HG03135 (cell line): ENCODE data around the gene CDHR1.

ENCODE experiments used
- ATAC-seq: cut with Tn5 transposase; IDR thresholded peaks from one replicate; pipeline ENCODE4 v1.9.1; 2021; ENCODE audit warnings: mild to moderate bottlenecking, moderate library complexity; ENCODE audit not compliant: unreplicated experiment

CDHR1 gene

GRCh38 chr10:84224411-84225028 lies 30.2 kb downstream of the CDHR1 start:
- no peak for ATAC-seq

GRCh38 chr10:84225427-84226173 lies 31.3 kb downstream of the CDHR1 start, which contains the start of gene LRIT2:
TSS of gene LRIT2 (minus strand) at chr10:84225544. CDS start at chr10:84225520, 24 bp downstream.
- ATAC-seq = no peak

GRCh38 chr10:84226616-84227015 lies 32.3 kb downstream of the CDHR1 start:
- ATAC-seq = no peak

- no peak for ATAC-seq
Measured at GRCh38 chr10:84227810-84228209, 33.5 kb downstream of the CDHR1 start.

GRCh38 chr10:84230359-84230758 lies 36.0 kb downstream of the CDHR1 start:
- no peak for ATAC-seq

GRCh38 chr10:84232376-84232775 lies 38.0 kb downstream of the CDHR1 start:
- ATAC-seq = no peak

- no peak for ATAC-seq
Measured at GRCh38 chr10:84233940-84234339, 39.6 kb downstream of the CDHR1 start.

- ATAC-seq = no peak
Measured at GRCh38 chr10:84234479-84234878, 40.1 kb downstream of the CDHR1 start.

GRCh38 chr10:84235096-84235495 lies 40.8 kb downstream of the CDHR1 start:
- ATAC-seq = no peak

- no peak for ATAC-seq
Measured at GRCh38 chr10:84236807-84237198, 42.5 kb downstream of the CDHR1 start.

GRCh38 chr10:84237199-84238051 lies 43.1 kb downstream of the CDHR1 start:
- ATAC-seq = no peak

- ATAC-seq = no peak
Measured at GRCh38 chr10:84238909-84239308, 44.6 kb downstream of the CDHR1 start.

- ATAC-seq = no peak
Measured at GRCh38 chr10:84241185-84241790, 47.0 kb downstream of the CDHR1 start, which contains the start of gene LRIT1. TSS of gene LRIT1 (minus strand) at chr10:84241546. CDS start at chr10:84241439, 107 bp downstream.

GRCh38 chr10:84243759-84244158 lies 49.4 kb downstream of the CDHR1 start:
- ATAC-seq = no peak

GRCh38 chr10:84244651-84245270 lies 50.4 kb downstream of the CDHR1 start, which contains the start of gene RGR:
TSS of gene RGR (plus strand) at chr10:84245053. CDS start at chr10:84245091, 38 bp downstream.
- ATAC-seq = no peak

GRCh38 chr10:84247496-84247895 lies 53.2 kb downstream of the CDHR1 start:
- no peak for ATAC-seq

GRCh38 chr10:84248794-84249193 lies 54.5 kb downstream of the CDHR1 start:
- no peak for ATAC-seq

- ATAC-seq = no peak
Measured at GRCh38 chr10:84254552-84255478, 60.5 kb downstream of the CDHR1 start.
